ENCODE results near the gene VAV2.

- TF ChIP-seq POLR2A (IDR thresholded peaks at IDR 0.05) (no peak), CTCF (IDR thresholded peaks at IDR 0.05) (no peak)
Observed at GRCh38 chr9:133844881-133845410, 147.2 kb downstream of the VAV2 start.

Measured in uterus (tissue), 2 donors.